Peyer's patch (tissue), 4 donors: ENCODE results near the gene FEN1. TPM values are rescaled to one million over a fixed set of nuclear protein-coding genes. Genes with fewer than 3 reads are reported as not detected.

ENCODE experiments used
- DNase-seq, 3 donors: peaks; one replicate each; pipeline ENCODE4 v3.0.0-alpha.2; 2017 to 2019
- H3K27ac ChIP-seq, 4 donors: fragments of 200-600 bp; sonication (generic); one replicate each; pipeline ENCODE4 v1.5.1; 2016 to 2019
- H3K27me3 ChIP-seq, 2 donors: fragments of 200-600 bp; sonication (generic); one replicate each; pipeline ENCODE4 v1.5.1; 2019
- H3K36me3 ChIP-seq, 3 donors: fragments of 200-600 bp; sonication (generic); one replicate each; pipeline ENCODE4 v1.5.1; 2016 to 2019
- H3K4me1 ChIP-seq, 4 donors: fragments of 200-600 bp; sonication (generic); one replicate each; pipeline ENCODE4 v1.5.1; 2016 to 2019
- H3K4me3 ChIP-seq, 4 donors: fragments of 200-600 bp; sonication (generic); 1 replicate in 3 of 4; 2 replicates in 1 of 4; pipeline ENCODE4 v1.5.1; 2016 to 2019; ENCODE audit warnings: mild to moderate bottlenecking in 1 of 4
- H3K9me3 ChIP-seq, 4 donors: fragments of 200-600 bp; sonication (generic); one replicate each; pipeline ENCODE4 v1.5.1; 2016 to 2019; ENCODE audit warnings: mild to moderate bottlenecking in 1 of 4
- CTCF ChIP-seq, 6 experiments: fragments of 450-650 bp in 4 of 6; fragments of 200-600 bp in 2 of 6; sonication (generic) in 1 of 6; IDR thresholded peaks; one replicate each; pipeline ENCODE4 v1.5.1; 2017 to 2019; ENCODE audit warnings: antibody characterized with exemption in 6 of 6, mild to moderate bottlenecking in 3 of 6, moderate library complexity in 1 of 6
- POLR2A ChIP-seq, 2 donors: fragments of 450-650 bp; IDR thresholded peaks; one replicate each; pipeline ENCODE4 v1.5.1; 2017; ENCODE audit warnings: antibody characterized with exemption in 2 of 2, mild to moderate bottlenecking in 2 of 2, moderate library complexity in 2 of 2
- total RNA-seq, 4 donors: library from RNA; depleted of rRNA; stranded (reverse); fragments of >200 nt; gene quantifications; one replicate each; pipeline ENCODE4 v1.1.0, GENCODE V29; 2016

FEN1 gene
- total RNA-seq, 4 donors from 2014 or later: 4.3 to 33.0 (median 8.8) TPM

GRCh38 chr11:61779666-61780525 lies 12.8 kb upstream of the FEN1 start:
- Histone ChIP-seq H3K9me3 (no peaks in the 10 kb centered on the region), H3K27me3 (no peaks in the 10 kb centered on the region), H3K4me1 (peaks cover 0 to 6% (median 0%) of the 10 kb centered on the region in 4 donors), H3K4me3 (no peak overlapping the region), H3K36me3 (peaks cover 0 to 57% (median 0%) of the 10 kb centered on the region in 3 donors), H3K27ac (no peak overlapping the region)
- DNase-seq: no peak
- TF ChIP-seq CTCF (IDR thresholded peaks at IDR 0.05): no peak
- no peak for TF ChIP-seq POLR2A (IDR thresholded peaks at IDR 0.05)

GRCh38 chr11:61780581-61781162 lies 12.0 kb upstream of the FEN1 start:
- Histone ChIP-seq H3K27ac (no peak overlapping the region), H3K36me3 (peaks cover 0 to 64% (median 0%) of the 10 kb centered on the region in 3 donors), H3K9me3 (no peaks in the 10 kb centered on the region), H3K4me1 (peaks cover 0 to 6% (median 0%) of the 10 kb centered on the region in 4 donors), H3K4me3 (no peak overlapping the region), H3K27me3 (no peaks in the 10 kb centered on the region)
- TF ChIP-seq POLR2A (IDR thresholded peaks at IDR 0.05) (no peak), CTCF (IDR thresholded peaks at IDR 0.05) (no peak)
- no peak for DNase-seq

GRCh38 chr11:61781585-61781984 lies 11.1 kb upstream of the FEN1 start:
- peaks cover 0 to 6% (median 0%) of the 10 kb centered on the region in 4 donors for H3K4me1 ChIP-seq
- no peaks in the 10 kb centered on the region for H3K27me3 ChIP-seq
- H3K4me3 ChIP-seq: no peak overlapping the region
- H3K27ac ChIP-seq: no peak overlapping the region
- no peak for DNase-seq
- no peaks in the 10 kb centered on the region for H3K9me3 ChIP-seq
- TF ChIP-seq POLR2A (IDR thresholded peaks at IDR 0.05) (no peak), CTCF (IDR thresholded peaks at IDR 0.05) (no peak)
- peaks cover 0 to 74% (median 0%) of the 10 kb centered on the region in 3 donors for H3K36me3 ChIP-seq

GRCh38 chr11:61782299-61782698 lies 10.4 kb upstream of the FEN1 start:
- H3K36me3 ChIP-seq: peaks cover 0 to 76% (median 0%) of the 10 kb centered on the region in 3 donors
- H3K9me3 ChIP-seq: no peaks in the 10 kb centered on the region
- H3K27me3 ChIP-seq: no peaks in the 10 kb centered on the region
- no peak overlapping the region for H3K4me3 ChIP-seq
- H3K4me1 ChIP-seq: peaks cover 0 to 1% (median 0%) of the 10 kb centered on the region in 4 donors
- no peak for DNase-seq
- no peak for TF ChIP-seq POLR2A (IDR thresholded peaks at IDR 0.05)
- TF ChIP-seq CTCF (IDR thresholded peaks at IDR 0.05): no peak
- no peak overlapping the region for H3K27ac ChIP-seq

GRCh38 chr11:61782841-61783240 lies 9.9 kb upstream of the FEN1 start:
- Histone ChIP-seq H3K4me3 (no peak overlapping the region), H3K4me1 (no peaks in the 10 kb centered on the region), H3K27me3 (no peaks in the 10 kb centered on the region), H3K36me3 (peaks cover 0 to 76% (median 0%) of the 10 kb centered on the region in 3 donors), H3K9me3 (no peaks in the 10 kb centered on the region), H3K27ac (no peak overlapping the region)
- no peak for DNase-seq
- no peak for TF ChIP-seq POLR2A (IDR thresholded peaks at IDR 0.05)
- no peak for TF ChIP-seq CTCF (IDR thresholded peaks at IDR 0.05)
